NK-92 treated with Interleukin-12 subunit alpha and Interleukin-12 subunit beta, amount 100 ng/mL, for 24 hours (cell line): ENCODE results near the gene IPPK.

Source experiments
- DNase-seq: peaks from one replicate; lab custom pipeline; 2025; lab: John Stamatoyannopoulos, UW

IPPK gene

GRCh38 chr9:92614763-92615461, 55.0 kb downstream of the IPPK start:
- DNase-seq: no peak

- DNase-seq: no peak
These were observed 55.8 kb downstream of the IPPK start for GRCh38 chr9:92614123-92614510.

- DNase-seq: no peak
These were observed 56.4 kb downstream of the IPPK start for GRCh38 chr9:92613268-92614122.

DNA sequence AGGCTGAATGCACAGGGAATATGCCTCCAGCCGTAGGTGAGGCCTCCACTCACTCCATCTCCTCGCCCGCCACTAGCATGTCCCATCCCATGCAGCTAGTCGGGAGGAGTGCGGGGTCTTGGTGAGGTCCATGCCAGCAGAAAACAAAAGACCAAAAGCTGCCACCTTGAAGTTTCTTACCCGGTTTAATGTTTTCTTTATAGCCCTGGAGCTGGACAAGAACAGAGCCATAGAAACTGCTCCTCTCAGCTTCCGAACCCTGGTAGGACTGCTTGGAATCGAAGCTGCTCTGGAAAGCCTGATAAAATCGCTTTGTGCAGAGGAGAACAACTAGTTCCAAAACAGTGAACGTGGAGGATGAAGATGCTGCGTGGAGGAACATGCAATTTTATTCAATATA, 57.1 kb downstream of the IPPK start:
- DNase-seq: no peak

DNA sequence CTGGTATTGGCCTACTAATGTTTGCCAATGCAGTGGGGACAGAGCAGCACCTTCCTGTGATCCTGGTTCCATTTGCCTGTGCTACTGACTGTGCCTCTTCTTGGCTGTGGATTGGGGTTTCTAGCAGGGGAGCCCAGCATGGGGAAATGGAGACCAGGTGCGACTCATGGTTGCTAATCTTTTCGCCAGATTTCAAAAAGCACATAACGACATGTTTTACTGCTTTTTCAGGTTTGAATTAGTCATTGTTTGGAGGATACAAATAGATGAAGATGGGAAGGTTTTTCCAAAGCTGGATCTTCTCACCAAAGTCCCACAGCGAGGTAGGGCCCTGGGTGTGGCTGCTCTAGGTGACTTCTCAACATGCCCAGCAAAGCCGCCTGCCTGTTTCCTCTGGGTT, 57.6 kb downstream of the IPPK start:
- no peak for DNase-seq

GRCh38 chr9:92611621-92612285, 58.2 kb downstream of the IPPK start:
- no peak for DNase-seq

DNA sequence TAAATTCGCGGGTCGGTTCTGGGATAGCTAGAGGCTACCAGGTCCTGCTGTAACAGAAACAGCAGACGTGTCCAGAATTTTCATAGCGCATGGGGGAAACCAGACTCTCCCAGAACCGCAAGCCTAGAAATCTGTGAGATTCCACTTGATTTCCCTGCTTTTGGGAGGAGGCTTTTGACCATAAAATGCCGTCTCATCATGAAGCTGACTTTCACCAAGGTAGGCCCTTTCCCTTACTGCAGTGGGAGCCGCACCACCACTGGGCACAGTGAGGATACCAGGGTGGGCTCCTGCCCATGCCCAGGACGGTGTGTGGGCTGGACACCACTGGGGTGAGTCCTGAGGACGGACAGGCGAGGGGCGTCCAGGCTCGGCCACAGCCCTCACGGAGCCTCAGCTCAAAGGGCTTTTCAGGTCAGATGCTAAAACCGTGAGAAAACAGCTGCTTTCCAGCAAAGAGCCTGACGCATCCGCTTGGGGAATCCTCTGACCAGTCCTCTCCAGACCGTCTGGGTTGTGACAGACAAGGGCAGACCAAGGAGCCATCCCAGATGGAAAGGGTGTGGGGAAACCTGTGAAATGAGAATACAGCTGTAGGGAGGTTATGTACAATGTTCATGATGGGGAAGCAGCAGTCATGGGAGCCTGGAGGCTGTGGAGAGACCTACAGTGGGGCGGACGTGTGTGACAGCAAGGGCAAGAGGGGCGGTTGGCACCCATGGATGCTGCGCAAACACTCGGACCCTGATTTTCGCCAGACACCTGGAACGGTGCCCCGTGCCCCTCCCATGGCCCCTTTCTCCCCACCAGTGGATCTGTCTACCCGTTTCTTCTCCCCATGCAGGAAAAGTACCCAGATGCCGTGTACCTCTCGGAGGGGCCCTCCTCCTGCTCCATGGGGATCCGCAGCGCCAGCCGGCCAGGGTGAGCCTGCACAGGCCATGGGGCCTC, 59.2 kb downstream of the IPPK start:
- DNase-seq: no peak

DNA sequence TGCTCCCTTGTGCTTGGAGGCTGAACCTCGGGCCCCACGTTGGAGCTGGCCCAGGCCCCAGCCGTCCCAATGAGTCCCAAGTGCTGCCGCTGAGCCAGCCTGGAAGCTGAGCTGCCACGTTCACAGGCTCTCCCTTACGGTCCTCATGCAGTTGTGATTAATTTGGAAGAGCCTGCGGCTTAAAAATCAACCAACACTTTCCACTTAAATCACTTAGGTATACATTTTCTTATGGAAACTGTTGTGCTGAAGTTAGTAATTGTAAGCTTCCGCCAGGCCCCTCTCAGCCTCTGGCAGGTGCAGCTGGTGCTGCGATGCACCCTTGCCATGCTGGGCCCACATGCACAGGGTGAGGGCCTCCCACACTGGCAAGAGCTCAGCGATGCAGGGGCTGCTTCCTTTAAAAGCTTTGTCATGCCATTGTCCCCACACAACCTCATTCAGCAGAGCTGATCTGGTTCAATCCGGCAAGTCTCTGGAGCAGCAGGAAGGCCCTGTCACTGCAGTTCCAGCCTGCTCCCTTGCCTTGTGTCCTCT, 61.0 kb downstream of the IPPK start:
- no peak for DNase-seq

- no peak for DNase-seq
These were observed 61.6 kb downstream of the IPPK start for GRCh38 chr9:92608241-92608908.

DNA sequence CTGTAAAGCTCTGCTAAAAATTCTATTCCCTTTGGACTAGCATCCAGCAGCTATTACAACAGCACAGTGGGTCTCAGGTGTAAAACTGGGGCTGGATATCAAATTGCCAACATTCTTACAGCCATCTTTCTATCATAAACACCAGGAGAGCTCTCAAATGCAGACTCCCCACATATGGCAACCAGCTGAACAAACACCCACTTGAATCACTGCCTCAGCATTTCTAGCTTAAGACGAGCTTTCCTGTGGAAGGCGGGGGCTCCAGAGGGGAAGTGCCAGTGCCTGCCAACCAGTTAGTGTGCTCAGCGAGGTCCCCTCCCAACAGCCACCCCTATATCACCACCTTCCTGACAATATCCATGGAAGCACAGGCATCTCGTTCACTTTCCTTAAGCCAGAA, 62.2 kb downstream of the IPPK start:
- DNase-seq: no peak

DNA sequence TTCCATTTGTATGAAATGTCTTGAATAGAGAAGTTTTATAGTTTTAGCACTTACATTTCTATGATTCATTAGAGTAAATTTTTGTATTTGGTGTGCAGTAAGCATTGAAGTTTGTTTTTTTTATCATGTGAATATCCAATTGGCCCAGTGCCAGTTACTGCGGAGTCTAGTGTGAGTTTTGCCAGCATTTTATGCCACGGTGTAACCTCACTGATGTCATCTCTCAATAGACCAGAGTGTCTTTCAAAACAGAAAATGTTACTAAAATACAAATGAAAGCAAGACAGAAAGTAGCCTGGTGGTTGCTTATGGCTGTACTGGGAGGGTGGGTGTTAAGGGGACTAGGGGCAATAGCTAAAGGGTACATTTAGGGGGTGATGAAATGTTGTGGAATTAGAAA, 62.8 kb downstream of the IPPK start:
- no peak for DNase-seq

DNA sequence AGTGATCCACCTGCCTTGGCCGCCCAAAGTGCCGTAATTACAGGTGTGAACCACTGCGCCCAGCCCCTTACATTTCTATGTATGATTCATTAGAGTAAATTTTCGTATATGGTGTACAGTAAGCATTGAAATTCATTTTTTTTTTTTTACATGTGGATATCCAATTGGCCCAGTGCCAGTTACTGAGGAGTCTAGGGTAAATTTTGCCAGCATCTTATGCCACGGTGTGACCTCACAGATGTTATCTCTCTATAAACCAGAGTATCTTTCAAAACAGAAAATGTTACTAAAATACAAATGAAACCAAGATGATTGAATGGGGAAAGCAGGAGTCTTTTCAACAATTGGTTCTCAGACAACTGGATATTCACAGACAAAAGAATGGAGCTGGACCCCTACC, 64.7 kb downstream of the IPPK start:
- no peak for DNase-seq

DNA sequence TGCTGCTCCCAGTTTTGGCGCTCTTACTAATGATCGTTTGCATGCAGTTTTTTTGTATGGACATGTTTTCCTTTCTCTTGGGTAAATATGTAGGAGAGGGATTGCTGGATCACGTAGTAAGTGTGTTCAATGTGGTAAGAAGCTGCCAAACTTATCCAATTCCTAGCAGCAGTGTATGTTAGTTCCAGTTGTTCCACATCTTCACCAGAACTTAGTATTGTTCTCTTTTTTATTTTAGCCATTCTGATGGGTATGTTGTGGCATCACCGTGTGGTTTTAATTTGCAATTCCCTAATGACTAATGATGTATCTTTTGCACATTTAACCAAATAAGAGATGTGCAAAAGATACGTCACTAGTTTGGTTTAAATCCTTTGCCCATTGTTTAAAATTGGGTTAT, 65.9 kb downstream of the IPPK start:
- DNase-seq: no peak

DNA sequence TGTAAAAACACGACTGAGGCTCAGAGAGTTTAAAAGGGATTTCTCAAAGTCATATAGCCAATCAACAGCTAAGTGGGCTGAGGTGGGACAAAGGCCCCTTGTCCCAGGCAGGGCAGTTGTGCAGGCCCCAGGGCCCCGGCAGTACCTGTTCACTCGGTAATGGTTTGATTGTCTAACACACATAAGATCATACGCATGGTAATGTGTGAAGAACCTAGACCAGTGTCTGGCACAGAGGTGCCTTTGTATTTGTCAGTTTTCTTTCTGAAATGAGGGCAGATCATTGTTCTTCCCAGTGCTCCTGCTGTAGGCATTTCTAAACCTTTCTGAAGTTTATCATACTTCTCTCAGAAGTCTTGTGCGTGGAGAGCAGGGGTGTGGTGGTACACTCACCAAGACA, 66.8 kb downstream of the IPPK start:
- DNase-seq: no peak

- DNase-seq: no peak
These were observed 67.5 kb downstream of the IPPK start for GRCh38 chr9:92602413-92602812.

GRCh38 chr9:92601451-92601850, 68.5 kb downstream of the IPPK start:
- DNase-seq: no peak

- DNase-seq: no peak
These were observed 69.3 kb downstream of the IPPK start for GRCh38 chr9:92600462-92601261.

GRCh38 chr9:92599938-92600461, 69.9 kb downstream of the IPPK start:
- no peak for DNase-seq

DNA sequence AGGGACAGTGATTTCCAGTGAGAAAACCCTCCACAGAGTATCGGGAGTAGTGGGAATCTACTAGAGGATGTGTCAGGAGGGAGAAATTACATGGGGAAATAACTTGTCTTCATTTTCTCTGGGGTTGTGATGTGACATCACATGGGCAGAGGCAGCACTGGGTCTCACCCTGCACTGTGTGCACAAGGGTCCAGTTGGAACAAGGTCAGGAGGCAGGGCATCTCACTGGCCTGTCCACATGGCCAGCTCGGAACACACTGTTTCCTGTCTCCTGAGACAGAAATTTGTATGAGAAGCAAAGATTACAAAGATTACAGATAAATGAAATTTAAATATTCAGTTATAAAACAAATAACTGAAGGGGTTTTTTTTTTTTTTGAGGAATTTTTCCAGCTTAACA, 71.5 kb downstream of the IPPK start:
- DNase-seq: no peak

GRCh38 chr9:92595930-92596329, 74.0 kb downstream of the IPPK start:
- no peak for DNase-seq
